ENCODE measurements around the gene SKA2. TPM values are rescaled to one million over a fixed set of nuclear protein-coding genes. Genes with fewer than 3 reads are reported as not detected.

The SKA2 gene
- total RNA-seq, 1 experiment from 2014 or later = 44.1 TPM

DNA sequence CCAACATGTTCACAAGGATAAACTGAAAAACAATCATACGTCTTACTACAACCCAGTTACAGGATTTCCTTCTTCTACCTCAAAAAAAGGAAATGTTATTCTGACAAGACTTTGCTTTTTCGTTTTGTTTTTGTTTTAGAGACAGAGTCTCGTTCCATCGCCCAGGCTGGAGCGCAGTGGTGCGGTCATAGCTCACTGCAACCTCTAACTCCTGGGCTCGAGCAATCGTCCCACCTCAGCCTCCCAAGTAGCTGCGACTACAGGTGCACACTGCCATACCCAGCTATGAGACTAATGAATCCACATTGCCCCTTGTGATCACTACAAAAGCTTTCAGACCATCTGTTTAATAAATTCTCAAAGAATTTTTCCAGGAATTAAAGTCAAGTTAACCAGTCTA is 39.5 kb downstream of the SKA2 start:
- Mint-ChIP-seq H3K27me3 (ENCODE audit: unreplicated experiment) (no peaks in the 10 kb centered on the region), H3K36me3 (ENCODE audit: insufficient read depth, unreplicated experiment) (peaks cover 21% of the 10 kb centered on the region), H3K4me3 (ENCODE audit: low read depth, unreplicated experiment) (no peak overlapping the region), H3K4me1 (ENCODE audit: low read depth, unreplicated experiment) (no peaks in the 10 kb centered on the region), H3K9me3 (ENCODE audit: low read depth, unreplicated experiment) (no peaks in the 10 kb centered on the region), H3K27ac (ENCODE audit: unreplicated experiment) (no peak overlapping the region)
- no peak for DNase-seq
- TF ChIP-seq, protein P1, sequence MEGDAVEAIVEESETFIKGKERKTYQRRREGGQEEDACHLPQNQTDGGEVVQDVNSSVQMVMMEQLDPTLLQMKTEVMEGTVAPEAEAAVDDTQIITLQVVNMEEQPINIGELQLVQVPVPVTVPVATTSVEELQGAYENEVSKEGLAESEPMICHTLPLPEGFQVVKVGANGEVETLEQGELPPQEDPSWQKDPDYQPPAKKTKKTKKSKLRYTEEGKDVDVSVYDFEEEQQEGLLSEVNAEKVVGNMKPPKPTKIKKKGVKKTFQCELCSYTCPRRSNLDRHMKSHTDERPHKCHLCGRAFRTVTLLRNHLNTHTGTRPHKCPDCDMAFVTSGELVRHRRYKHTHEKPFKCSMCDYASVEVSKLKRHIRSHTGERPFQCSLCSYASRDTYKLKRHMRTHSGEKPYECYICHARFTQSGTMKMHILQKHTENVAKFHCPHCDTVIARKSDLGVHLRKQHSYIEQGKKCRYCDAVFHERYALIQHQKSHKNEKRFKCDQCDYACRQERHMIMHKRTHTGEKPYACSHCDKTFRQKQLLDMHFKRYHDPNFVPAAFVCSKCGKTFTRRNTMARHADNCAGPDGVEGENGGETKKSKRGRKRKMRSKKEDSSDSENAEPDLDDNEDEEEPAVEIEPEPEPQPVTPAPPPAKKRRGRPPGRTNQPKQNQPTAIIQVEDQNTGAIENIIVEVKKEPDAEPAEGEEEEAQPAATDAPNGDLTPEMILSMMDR (IDR thresholded peaks at IDR 0.05; ENCODE audit: unreplicated experiment) = no peak
- intact Hi-C loops (cut with micrococcal nuclease; ENCODE audit: unreplicated experiment) = no loop called here
- no TSS peak for BruUV-seq (replicated peaks)
- CTCF ChIA-PET = no interaction called here

DNA sequence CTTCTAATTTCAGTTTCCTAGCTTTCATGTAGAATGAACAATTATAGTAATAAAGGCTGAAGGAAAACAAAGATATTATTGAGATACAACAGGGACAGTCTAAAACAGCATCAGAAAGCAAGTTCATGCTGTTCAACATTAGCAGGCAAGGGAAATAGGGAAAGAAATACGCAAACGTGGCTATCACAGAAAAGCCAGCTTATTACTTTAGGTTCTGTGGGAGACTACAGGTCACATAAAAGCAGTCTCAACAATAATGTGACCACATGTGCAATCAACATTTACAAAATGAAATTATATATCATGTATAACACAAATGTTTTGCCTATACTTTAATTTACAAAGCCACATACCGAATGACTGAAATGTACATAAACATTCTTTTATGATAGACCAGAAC is 43.4 kb downstream of the SKA2 start:
- no TSS peak for BruUV-seq (replicated peaks)

DNA sequence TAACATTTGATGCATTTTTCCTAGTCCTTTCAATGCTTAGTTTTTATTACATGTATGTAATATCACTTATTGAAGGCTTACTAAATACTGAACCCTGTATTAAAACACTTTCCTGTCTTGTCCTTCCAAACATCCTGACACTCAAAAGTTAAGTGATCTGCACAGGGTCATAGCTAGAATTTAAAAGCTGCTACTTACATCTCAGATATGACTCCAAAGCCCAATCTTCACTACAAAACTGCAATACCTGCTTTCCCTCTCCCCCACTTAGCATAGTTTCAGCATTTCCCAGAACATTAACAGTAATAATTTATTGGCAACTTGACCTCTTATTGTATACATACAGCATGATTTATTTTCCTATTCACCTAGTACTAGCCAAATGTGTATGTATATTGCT is 44.0 kb downstream of the SKA2 start:
- no peak for DNase-seq
- CTCF ChIA-PET = no interaction called here
- Mint-ChIP-seq H3K4me1 (ENCODE audit: low read depth, unreplicated experiment) (no peaks in the 10 kb centered on the region), H3K27ac (ENCODE audit: unreplicated experiment) (no peak overlapping the region), H3K27me3 (ENCODE audit: unreplicated experiment) (no peaks in the 10 kb centered on the region), H3K9me3 (ENCODE audit: low read depth, unreplicated experiment) (no peaks in the 10 kb centered on the region), H3K4me3 (ENCODE audit: low read depth, unreplicated experiment) (no peak overlapping the region), H3K36me3 (ENCODE audit: insufficient read depth, unreplicated experiment) (peaks cover 22% of the 10 kb centered on the region)
- TF ChIP-seq, protein P1 (IDR thresholded peaks at IDR 0.05; ENCODE audit: unreplicated experiment) = no peak
- BruUV-seq (replicated peaks) = no TSS peak
- intact Hi-C loops (cut with micrococcal nuclease; ENCODE audit: unreplicated experiment) = no loop called here

More for the DNA sequence above, 43.4 kb downstream of the SKA2 start:
- Mint-ChIP-seq H3K27me3 (ENCODE audit: unreplicated experiment) (no peaks in the 10 kb centered on the region), H3K27ac (ENCODE audit: unreplicated experiment) (no peak overlapping the region), H3K36me3 (ENCODE audit: insufficient read depth, unreplicated experiment) (peaks cover 16% of the 10 kb centered on the region), H3K9me3 (ENCODE audit: low read depth, unreplicated experiment) (no peaks in the 10 kb centered on the region), H3K4me3 (ENCODE audit: low read depth, unreplicated experiment) (no peak overlapping the region), H3K4me1 (ENCODE audit: low read depth, unreplicated experiment) (no peaks in the 10 kb centered on the region)
- intact Hi-C loops (cut with micrococcal nuclease; ENCODE audit: unreplicated experiment) = no loop called here
- no peak for DNase-seq
- TF ChIP-seq, protein P1 (IDR thresholded peaks at IDR 0.05; ENCODE audit: unreplicated experiment) = no peak
- CTCF ChIA-PET = no interaction called here

DNA sequence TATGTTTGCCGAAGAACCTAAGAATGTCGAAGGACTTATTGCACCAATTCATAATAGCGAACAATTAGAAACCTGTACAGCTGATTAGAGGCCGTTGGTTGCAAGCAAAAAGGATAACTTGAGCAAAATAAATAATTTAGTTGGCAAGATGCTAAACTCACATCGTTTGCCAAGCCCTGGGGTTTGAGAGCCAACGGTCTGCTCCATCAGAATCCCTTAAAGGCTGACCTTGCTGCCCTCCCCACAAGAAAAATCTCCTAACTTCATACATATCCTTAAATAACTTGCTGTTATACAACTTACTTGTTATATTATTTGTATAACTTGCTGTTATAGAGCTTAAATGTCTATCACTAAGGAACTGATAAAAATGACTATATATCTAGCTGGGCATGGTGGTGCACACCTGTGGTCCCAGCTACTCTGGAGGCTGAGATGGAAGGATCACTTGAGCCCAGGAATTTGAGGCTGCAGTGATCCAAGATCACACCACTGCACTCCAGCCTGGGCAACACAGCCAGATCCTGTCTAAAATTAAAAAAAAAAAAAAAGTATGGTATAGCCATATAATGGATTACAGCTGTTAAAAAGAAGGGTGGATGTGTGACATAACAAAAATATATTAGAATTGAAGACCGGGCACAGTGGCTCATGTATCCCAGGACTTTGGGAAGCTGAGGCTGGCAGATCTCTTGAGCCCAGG is 46.4 kb downstream of the SKA2 start:
- peaks cover 26% of the 10 kb centered on the region for H3K36me3 Mint-ChIP-seq (ENCODE audit: insufficient read depth, unreplicated experiment)
- no peaks in the 10 kb centered on the region for H3K4me1 Mint-ChIP-seq (ENCODE audit: low read depth, unreplicated experiment)
- no TSS peak for BruUV-seq (replicated peaks)
- TF ChIP-seq, protein P1 (IDR thresholded peaks at IDR 0.05; ENCODE audit: unreplicated experiment) = no peak
- H3K4me3 Mint-ChIP-seq (ENCODE audit: low read depth, unreplicated experiment) = no peak overlapping the region
- DNase-seq = no peak
- H3K27me3 Mint-ChIP-seq (ENCODE audit: unreplicated experiment) = no peaks in the 10 kb centered on the region
- H3K9me3 Mint-ChIP-seq (ENCODE audit: low read depth, unreplicated experiment) = no peaks in the 10 kb centered on the region
- H3K27ac Mint-ChIP-seq (ENCODE audit: unreplicated experiment) = no peak overlapping the region
- CTCF ChIA-PET = interaction anchor here (0.6 kb wide), 1 partner anchor 8 kb away, joined by 3 read pairs; no protein-coding TSS in a partner anchor
- intact Hi-C loops (cut with micrococcal nuclease; ENCODE audit: unreplicated experiment) = loop anchor here (10.0 kb wide), 1 partner anchor 46 kb away; the partner anchor contains the start of genes PRR11 and SKA2

Data from Calu3 (cell line).